Measurements from ENCODE around the gene KCNE4. TPM values are rescaled to one million over a fixed set of nuclear protein-coding genes. Genes with fewer than 3 reads are reported as not detected.
A peak's percentile ranks its signal among the peaks of the same experiment; 100 is the strongest.

Gene KCNE4
- total RNA-seq, 1 donor from 2014 or later, result 3.0 TPM

- intact Hi-C loops (cut with micrococcal nuclease), result no loop called here
- DNase-seq, result peak; percentile 77
- ATAC-seq, result peak; percentile 79
Observed at GRCh38 chr2:223054193-223054781, 2.3 kb downstream of the KCNE4 start.

GRCh38 chr2:223055140-223055539, 3.1 kb downstream of the KCNE4 start:
- DNase-seq (no peak), ATAC-seq (no peak)
- intact Hi-C loops (cut with micrococcal nuclease), result no loop called here

GRCh38 chr2:223055836-223056235, 3.8 kb downstream of the KCNE4 start:
- intact Hi-C loops (cut with micrococcal nuclease), result no loop called here
- DNase-seq, result peak; percentile 29
- no peak for ATAC-seq

- DNase-seq (no peak), ATAC-seq (no peak)
- intact Hi-C loops (cut with micrococcal nuclease), result no loop called here
Observed at GRCh38 chr2:223056701-223057418, 4.9 kb downstream of the KCNE4 start.

- intact Hi-C loops (cut with micrococcal nuclease), result no loop called here
- DNase-seq (no peak), ATAC-seq (peak; percentile 40)
Observed at GRCh38 chr2:223057569-223057968, 5.6 kb downstream of the KCNE4 start.

- intact Hi-C loops (cut with micrococcal nuclease), result no loop called here
- DNase-seq (no peak), ATAC-seq (no peak)
Observed at GRCh38 chr2:223058952-223059716, 7.1 kb downstream of the KCNE4 start.

GRCh38 chr2:223060201-223060825, 8.3 kb downstream of the KCNE4 start:
- intact Hi-C loops (cut with micrococcal nuclease), result no loop called here
- DNase-seq (no peak), ATAC-seq (no peak)

GRCh38 chr2:223062396-223062795, 10.4 kb downstream of the KCNE4 start:
- ATAC-seq (no peak), DNase-seq (no peak)
- intact Hi-C loops (cut with micrococcal nuclease), result no loop called here

GRCh38 chr2:223065107-223065506, 13.1 kb downstream of the KCNE4 start:
- DNase-seq (no peak), ATAC-seq (no peak)
- intact Hi-C loops (cut with micrococcal nuclease), result no loop called here

GRCh38 chr2:223066721-223067120, 14.7 kb downstream of the KCNE4 start:
- DNase-seq, result no peak
- intact Hi-C loops (cut with micrococcal nuclease), result no loop called here
- no peak for ATAC-seq

GRCh38 chr2:223068071-223068470, 16.1 kb downstream of the KCNE4 start:
- DNase-seq (no peak), ATAC-seq (no peak)
- intact Hi-C loops (cut with micrococcal nuclease), result no loop called here

- ATAC-seq (no peak), DNase-seq (no peak)
- intact Hi-C loops (cut with micrococcal nuclease), result no loop called here
Observed at GRCh38 chr2:223069465-223069864, 17.5 kb downstream of the KCNE4 start.

- DNase-seq, result no peak
- no peak for ATAC-seq
- intact Hi-C loops (cut with micrococcal nuclease), result no loop called here
Observed at GRCh38 chr2:223069988-223070387, 18.0 kb downstream of the KCNE4 start.

- DNase-seq, result no peak
- ATAC-seq, result no peak
- intact Hi-C loops (cut with micrococcal nuclease), result no loop called here
Observed at GRCh38 chr2:223071139-223071538, 19.1 kb downstream of the KCNE4 start.

- ATAC-seq (no peak), DNase-seq (no peak)
- intact Hi-C loops (cut with micrococcal nuclease), result no loop called here
Observed at GRCh38 chr2:223072826-223073225, 20.8 kb downstream of the KCNE4 start.

GRCh38 chr2:223075301-223076270, 23.6 kb downstream of the KCNE4 start:
- intact Hi-C loops (cut with micrococcal nuclease), result no loop called here
- DNase-seq, result no peak
- ATAC-seq, result no peak

GRCh38 chr2:223076573-223076972, 24.6 kb downstream of the KCNE4 start:
- DNase-seq, result no peak
- intact Hi-C loops (cut with micrococcal nuclease), result no loop called here
- no peak for ATAC-seq

- ATAC-seq, result no peak
- intact Hi-C loops (cut with micrococcal nuclease), result no loop called here
- no peak for DNase-seq
Observed at GRCh38 chr2:223078482-223078881, 26.5 kb downstream of the KCNE4 start.

- intact Hi-C loops (cut with micrococcal nuclease), result no loop called here
Observed at GRCh38 chr2:223079378-223079777, 27.4 kb downstream of the KCNE4 start.

More at GRCh38 chr2:223079378-223079777, 27.4 kb downstream of the KCNE4 start:
- no peak for ATAC-seq
- DNase-seq, result no peak

Measured in left ventricle myocardium superior (tissue), 1 donor.